OCI-LY3 (cell line): ENCODE data around the gene DUSP1.

Experiments
- CTCF ChIP-seq: fragments of 200-600, 300-600 bp; sonication (generic); IDR thresholded peaks from 2 replicates; pipeline ENCODE4 v1.5.1; 2014; ENCODE audit warnings: antibody characterized with exemption, low read length, low read depth
- EZH2phosphoT487 ChIP-seq: fragments of 200-600 bp; shearing (Covaris generic); IDR thresholded peaks from 2 replicates; pipeline ENCODE4 v1.6.1; 2018; ENCODE audit warnings: antibody characterized with exemption, mixed run types, low read depth

DNA sequence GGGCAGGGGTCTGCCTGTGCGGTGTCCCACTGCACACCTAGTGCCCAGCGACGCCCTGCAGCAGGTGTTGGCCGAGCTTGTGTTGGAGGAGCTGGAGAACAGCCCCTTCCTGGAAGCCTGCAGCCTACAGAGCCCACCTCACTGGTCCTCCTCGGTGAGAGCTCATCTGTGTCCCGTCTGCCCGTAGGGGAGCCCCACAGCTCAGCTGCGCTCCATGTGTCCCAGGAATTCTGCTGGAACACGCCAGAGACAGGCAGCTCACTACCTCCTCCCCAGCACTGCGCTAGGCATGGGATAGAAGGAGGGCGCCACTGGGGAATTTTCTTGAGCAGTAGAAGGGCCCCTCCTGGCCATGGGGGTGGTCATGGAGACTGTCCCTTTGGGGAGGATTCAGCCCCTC, 44.0 kb downstream of the DUSP1 start:
- no peak for TF ChIP-seq CTCF
- TF ChIP-seq EZH2phosphoT487: no peak
